HAP-1 (cell line): ENCODE measurements around the gene TUBA4B.

Experiments
- DNase-seq, 2 experiments: peaks; one replicate each; pipeline ENCODE4 v3.0.0-alpha.2; 2016 to 2020; ENCODE audit warnings: low spot score in 2 of 2
- H3K27me3 ChIP-seq: fragments of 250-450 bp; sonication (Bioruptor Pico); 2 replicates; pipeline ENCODE4 v1.5.1; 2020; ENCODE audit warnings: low read depth, mild to moderate bottlenecking, moderate library complexity
- H3K36me3 ChIP-seq: fragments of 250-450 bp; sonication (Bioruptor Pico); replicated peaks from 2 replicates; pipeline ENCODE4 v1.5.1; 2020; ENCODE audit warnings: mild to moderate bottlenecking
- H3K4me1 ChIP-seq: fragments of 250-450 bp; sonication (Bioruptor Pico); 2 replicates; pipeline ENCODE4 v1.5.1; 2020; ENCODE audit warnings: mild to moderate bottlenecking
- H3K4me3 ChIP-seq: fragments of 250-450 bp; sonication (Bioruptor Pico); 2 replicates; pipeline ENCODE4 v1.5.1; 2020; ENCODE audit warnings: mild to moderate bottlenecking, moderate library complexity
- H3K9me3 ChIP-seq: fragments of 250-450 bp; sonication (Bioruptor Pico); 2 replicates; pipeline ENCODE4 v1.5.1; 2020; ENCODE audit warnings: mild to moderate bottlenecking, moderate library complexity
- in situ Hi-C: fragments of 300-500 bp; cut with MboI; formaldehyde crosslinking; loops from 3 replicates; pipeline ENCODE4 v1.14.3; 2020; ENCODE audit warnings: low sequenced_read_pairs, inconsistent platforms, mixed read lengths

The TUBA4B gene

DNA sequence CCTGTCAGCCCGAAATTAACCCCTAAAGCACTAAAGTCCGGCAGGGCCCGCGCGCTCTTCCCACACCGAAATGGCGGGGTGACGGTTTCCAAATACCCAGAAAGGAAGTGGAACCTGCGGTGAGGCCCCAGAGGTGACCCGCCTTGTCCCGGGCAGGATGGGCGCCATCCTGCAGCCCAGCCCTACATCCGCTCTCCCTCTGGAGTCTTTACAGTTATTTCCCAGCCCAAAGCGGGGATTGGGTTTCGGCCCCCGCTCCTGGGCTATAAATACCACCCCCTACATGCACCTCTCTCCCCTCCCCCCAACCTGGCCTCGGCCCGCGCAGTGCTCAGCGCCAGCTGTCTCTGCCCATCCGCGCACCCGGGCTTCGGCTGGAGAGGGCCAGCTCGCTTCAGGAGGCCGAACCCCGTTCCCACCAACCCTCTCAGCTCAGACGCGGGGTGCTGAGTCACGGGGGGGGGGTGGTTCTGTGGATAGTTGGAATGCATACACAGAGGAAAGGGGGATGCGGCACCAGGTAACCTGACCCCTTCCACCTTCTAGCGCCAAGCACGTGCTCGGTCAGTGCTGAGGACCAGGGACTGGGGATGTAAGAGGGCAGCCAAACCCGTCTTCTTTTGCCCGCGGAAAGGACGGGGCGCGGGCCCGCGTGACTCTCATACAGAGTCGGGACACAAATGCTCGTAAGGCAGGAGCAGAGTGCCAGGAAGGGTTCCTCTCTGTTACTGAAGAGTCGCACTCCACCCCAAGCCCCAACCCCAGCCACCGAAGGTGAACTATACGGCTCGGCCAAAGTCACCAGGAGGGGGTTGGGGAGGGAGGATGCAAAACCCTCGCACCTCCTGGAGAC lies at the start of gene TUBA4B:
TSS of gene TUBA4B (plus strand) at position 344 of the 853 bp plus-strand sequence. CDS start at position 509, 165 bp downstream.
- DNase-seq: peak in 1 of 2 experiments; percentile 58
- peak within 1 kb of the TSS; percentile 52 for H3K4me3 ChIP-seq
- H3K36me3 ChIP-seq: peaks cover 18% of the 10 kb centered on the region
- H3K4me1 ChIP-seq: peaks cover 10% of the 10 kb centered on the region
- no peaks in the 10 kb centered on the region for H3K9me3 ChIP-seq
- H3K27me3 ChIP-seq: peaks cover 24% of the 10 kb centered on the region
- in situ Hi-C loops: no loop called here

DNA sequence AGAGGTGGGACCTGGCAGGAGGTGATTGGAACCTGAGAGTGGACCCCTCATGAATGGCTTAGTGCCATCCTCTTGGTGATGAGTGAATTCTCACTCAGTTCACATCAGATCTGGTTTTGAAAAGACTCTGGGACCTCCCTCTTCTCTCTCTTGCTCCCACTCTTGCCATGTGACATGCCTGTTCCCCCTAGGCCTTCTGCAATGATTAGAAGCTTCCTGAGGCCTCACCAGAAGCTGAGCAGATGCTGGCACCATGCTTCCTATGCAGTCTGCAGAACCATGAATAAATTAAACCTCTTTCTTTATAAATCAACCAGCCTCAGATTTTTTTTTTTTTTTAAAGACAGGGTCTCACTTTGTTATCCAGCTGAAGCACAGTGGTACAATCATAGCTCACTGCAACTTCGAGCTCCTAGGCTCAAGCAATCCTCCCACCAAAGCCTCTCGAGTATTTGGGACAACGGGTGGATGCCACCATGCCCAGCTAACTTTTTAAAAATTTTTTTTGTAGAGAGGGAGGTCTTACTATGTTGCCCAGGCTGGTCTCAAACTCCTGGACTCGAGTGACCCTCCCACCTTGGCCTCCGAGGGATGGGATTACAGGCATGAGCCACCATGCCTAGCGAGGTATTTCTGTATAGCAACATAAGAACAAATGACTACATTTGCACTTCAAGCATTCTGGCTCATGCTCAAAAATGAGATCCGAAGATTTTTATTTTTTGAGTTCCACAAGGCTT lies 48.4 kb upstream of the TUBA4B start:
- H3K36me3 ChIP-seq: peaks cover 8% of the 10 kb centered on the region; the same call in 1 of the 2 replicates
- H3K27me3 ChIP-seq: no peaks in the 10 kb centered on the region
- in situ Hi-C loops: no loop called here
- peaks cover 11% of the 10 kb centered on the region for H3K4me1 ChIP-seq
- H3K4me3 ChIP-seq: no peak overlapping the region
- no peak for DNase-seq
- H3K9me3 ChIP-seq: 0 out of 2 replicates have a peak, but pooled peaks cover 2% of the 10 kb centered on the region

DNA sequence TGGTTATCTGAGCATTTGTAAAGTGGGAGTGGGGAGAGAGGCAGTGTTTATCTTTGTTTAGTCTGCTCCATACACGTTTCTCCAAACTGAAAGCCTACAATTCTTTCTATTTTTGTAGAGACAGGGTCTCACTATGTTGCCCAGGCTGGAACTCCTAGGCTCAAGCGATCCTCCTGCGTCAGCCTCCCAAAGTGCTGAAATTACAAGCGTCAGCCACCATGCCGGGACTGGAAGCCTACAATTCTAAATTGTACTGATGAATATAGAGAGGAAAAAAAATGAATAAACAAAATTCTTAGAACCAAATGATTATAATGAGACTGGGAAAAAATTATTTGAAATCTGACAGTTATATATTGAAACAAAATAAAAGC lies 47.9 kb upstream of the TUBA4B start:
- peak in 1 of 2 experiments; percentile 2 for DNase-seq
- Histone ChIP-seq H3K4me3 (no peak overlapping the region), H3K36me3 (peaks cover 8% of the 10 kb centered on the region; the same call in 1 of the 2 replicates), H3K4me1 (peaks cover 11% of the 10 kb centered on the region), H3K9me3 (0 out of 2 replicates have a peak, but pooled peaks cover 2% of the 10 kb centered on the region), H3K27me3 (no peaks in the 10 kb centered on the region)
- in situ Hi-C loops: no loop called here

DNA sequence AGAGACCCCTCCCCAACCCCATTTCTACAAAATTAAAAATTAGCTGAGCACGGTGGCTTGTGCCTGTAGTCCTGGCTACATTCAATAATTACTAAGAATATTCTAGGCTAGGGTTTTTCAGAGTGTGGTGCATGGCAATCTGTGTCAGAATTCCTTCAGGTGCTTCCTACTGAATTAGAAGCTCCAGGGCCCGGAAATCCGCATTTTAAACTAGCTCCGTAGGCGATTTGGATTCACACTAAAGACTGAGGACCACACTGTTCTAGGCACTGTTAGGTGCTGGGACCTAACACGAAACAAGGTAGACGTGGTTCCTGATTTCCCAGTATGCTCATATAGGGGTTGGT lies 47.1 kb upstream of the TUBA4B start:
- Histone ChIP-seq H3K27me3 (no peaks in the 10 kb centered on the region), H3K4me1 (peaks cover 11% of the 10 kb centered on the region), H3K4me3 (peak overlapping the region; percentile 65), H3K36me3 (peaks cover 8% of the 10 kb centered on the region; the same call in 1 of the 2 replicates), H3K9me3 (0 out of 2 replicates have a peak, but pooled peaks cover 2% of the 10 kb centered on the region)
- DNase-seq: no peak
- in situ Hi-C loops: no loop called here

DNA sequence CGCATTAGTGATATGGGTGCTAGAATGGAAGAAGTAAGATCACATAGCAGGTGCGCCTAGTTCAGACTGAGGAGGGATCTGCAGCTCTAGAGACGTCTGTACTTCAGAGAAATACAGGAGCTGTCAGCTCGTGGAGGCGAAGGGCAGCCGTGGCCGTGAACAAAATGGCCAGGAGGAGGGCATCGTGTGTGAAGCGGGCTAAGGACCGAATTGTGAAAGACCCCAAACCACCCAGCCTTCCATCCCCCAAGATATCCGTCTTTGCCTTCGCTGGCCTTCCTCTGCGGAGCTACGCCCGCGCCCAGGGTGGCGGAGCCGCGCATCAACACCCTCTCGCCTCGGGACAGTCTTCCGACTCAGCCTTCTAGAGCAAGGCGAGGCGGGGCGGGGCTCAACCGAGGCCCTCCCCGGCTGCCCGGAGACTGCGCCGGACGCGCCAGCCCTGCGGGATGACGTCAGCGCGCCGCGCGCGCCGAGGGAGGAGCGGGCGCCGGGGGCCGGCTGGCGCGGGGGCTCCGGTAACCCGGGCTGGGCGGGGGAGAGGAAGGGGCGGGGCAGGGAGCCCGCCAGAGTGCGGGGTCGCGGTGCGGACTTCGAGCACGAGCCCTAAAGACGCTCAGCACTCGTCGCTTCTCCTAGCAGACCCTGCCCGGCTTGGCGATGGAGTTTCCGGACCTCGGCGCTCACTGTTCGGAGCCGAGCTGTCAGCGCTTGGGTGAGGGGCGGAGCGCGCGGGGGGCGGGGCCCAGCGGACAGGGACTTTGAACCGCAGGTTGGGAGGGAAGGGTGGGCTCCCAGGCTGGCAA lies 46.5 kb upstream of the TUBA4B start, which contains the start of gene ZFAND2B:
TSS of gene ZFAND2B (plus strand) at position 455 of the 806 bp plus-strand sequence. CDS start at position 661, 206 bp downstream.
- Histone ChIP-seq H3K27me3 (no peaks in the 10 kb centered on the region), H3K4me3 (peak within 1 kb of the TSS; percentile 65), H3K36me3 (peaks cover 8% of the 10 kb centered on the region; the same call in 1 of the 2 replicates), H3K4me1 (peaks cover 11% of the 10 kb centered on the region), H3K9me3 (0 out of 2 replicates have a peak, but pooled peaks cover 2% of the 10 kb centered on the region)
- in situ Hi-C loops: no loop called here
- peak; percentile 88 to 95 for DNase-seq

DNA sequence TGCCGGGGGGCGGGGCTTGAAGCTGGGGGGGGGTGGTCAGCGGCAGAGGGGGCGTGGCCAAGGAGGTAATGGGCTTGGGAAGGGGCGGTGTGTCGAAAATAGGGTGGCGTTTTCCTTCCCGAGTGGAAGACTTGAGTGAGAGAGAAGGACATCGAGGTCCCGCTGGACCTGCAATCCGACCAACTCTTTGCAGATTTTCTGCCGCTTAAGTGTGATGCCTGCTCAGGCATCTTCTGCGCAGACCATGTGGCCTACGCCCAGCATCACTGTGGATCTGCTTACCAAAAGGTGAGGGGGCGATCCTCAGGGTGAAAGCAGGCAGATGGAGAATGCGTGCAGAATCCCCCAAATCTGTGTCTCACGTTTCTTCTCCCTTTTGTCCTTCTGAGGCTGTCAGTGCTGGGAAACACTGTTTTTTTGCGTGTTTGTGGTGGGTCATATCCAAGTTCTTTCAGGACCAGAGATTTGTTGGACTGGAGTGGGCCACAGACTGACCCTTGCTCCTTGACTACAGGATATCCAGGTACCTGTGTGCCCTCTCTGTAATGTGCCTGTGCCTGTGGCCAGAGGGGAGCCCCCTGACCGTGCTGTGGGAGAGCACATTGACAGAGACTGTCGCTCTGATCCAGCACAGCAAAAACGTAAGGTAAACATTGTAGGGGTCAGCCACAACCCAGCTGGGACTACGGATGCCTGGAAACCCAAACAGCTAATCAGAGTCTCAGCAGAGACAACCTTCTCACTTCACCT lies 45.7 kb upstream of the TUBA4B start:
- H3K9me3 ChIP-seq: 0 out of 2 replicates have a peak, but pooled peaks cover 2% of the 10 kb centered on the region
- H3K36me3 ChIP-seq: peaks cover 8% of the 10 kb centered on the region; the same call in 1 of the 2 replicates
- H3K4me1 ChIP-seq: peaks cover 11% of the 10 kb centered on the region
- peak overlapping the region; percentile 65 for H3K4me3 ChIP-seq
- in situ Hi-C loops: no loop called here
- no peak for DNase-seq
- no peaks in the 10 kb centered on the region for H3K27me3 ChIP-seq

DNA sequence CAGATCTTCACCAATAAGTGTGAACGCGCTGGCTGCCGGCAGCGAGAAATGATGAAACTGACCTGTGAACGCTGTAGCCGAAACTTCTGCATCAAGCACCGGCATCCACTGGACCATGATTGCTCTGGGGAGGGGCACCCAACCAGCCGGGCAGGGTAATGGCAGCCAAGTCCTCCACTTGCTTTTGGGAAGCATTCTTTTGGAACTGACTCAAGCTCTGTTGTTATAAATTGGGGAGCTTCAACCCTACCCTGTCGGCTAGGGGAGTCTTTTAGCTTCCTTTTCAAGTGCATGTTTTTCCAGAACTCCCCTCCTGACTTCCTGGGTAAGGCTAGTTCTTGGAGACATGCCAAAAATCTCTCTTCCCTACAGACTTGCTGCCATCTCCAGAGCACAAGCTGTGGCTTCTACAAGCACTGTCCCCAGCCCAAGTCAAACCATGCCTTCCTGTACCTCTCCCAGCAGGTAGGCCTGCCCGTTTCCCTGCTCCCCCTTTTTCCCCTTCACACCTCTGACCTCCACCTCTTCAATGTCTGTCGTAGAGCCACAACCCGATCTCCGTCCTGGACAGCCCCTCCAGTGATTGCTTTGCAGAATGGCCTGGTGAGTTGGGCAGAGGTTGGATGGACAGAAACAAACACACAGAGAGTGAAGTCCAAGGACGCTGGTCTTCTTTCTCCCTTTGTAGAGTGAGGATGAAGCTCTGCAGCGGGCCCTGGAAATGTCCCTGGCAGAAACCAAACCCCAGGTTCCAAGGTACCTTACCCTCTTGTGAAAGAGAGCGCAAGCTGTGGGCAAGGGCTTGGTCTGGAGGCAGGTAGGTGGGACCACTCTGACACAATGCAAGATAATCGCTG lies 44.9 kb upstream of the TUBA4B start:
- DNase-seq: no peak
- Histone ChIP-seq H3K4me1 (peaks cover 11% of the 10 kb centered on the region), H3K36me3 (peaks cover 8% of the 10 kb centered on the region; the same call in 1 of the 2 replicates), H3K9me3 (0 out of 2 replicates have a peak, but pooled peaks cover 2% of the 10 kb centered on the region), H3K4me3 (no peak overlapping the region), H3K27me3 (no peaks in the 10 kb centered on the region)
- in situ Hi-C loops: no loop called here

DNA sequence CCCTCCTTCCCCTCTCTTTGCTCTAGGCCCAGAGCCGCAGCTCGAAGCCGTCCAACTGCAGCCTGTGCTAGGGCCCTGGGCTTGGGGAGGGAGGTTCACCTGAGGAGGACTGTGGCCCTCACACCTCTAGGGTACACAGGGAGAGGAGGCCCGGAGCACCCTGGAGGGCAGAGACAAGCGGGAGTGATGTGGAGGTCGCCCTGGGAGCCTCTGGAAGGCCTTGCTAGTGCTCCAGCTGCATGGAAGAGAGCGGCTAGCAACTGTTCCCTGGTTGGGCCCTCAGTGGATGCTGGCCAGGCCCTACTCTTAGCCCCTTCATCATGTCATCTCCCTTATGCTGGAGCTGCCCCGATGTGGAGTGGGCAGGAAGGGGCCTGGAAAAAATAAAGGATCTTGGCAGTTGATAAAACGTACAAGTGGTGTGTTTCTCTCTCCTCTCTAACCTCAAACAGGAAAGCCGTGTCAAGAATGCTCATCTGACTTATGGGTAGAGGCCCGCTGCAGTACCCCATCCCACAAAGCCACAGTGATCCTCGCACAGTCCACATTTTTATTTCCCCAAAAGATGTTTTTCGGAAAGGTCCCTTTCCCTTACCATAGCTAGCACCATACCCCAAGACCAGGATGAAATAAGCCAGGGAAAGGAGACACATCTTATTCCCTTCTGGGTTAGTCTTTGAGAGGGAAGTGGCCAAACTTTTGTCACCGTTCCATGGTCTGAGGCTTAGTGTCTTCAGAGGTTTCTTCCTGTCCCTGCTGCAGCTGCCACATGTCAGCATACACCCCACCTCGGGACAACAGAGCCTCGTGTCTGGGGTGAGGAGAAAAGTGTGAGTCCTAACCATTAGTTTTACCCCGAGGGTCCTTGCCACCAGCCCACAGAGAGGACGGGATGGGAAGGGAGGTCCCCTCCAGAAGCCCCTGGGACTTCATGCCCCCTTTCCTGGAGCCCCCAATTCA lies 43.5 kb upstream of the TUBA4B start:
- in situ Hi-C loops: no loop called here
- DNase-seq: no peak
- H3K9me3 ChIP-seq: 0 out of 2 replicates have a peak, but pooled peaks cover under 1% of the 10 kb centered on the region
- H3K4me3 ChIP-seq: no peak overlapping the region
- H3K36me3 ChIP-seq: peaks cover 8% of the 10 kb centered on the region; the same call in 1 of the 2 replicates
- H3K4me1 ChIP-seq: peaks cover 11% of the 10 kb centered on the region
- no peaks in the 10 kb centered on the region for H3K27me3 ChIP-seq

DNA sequence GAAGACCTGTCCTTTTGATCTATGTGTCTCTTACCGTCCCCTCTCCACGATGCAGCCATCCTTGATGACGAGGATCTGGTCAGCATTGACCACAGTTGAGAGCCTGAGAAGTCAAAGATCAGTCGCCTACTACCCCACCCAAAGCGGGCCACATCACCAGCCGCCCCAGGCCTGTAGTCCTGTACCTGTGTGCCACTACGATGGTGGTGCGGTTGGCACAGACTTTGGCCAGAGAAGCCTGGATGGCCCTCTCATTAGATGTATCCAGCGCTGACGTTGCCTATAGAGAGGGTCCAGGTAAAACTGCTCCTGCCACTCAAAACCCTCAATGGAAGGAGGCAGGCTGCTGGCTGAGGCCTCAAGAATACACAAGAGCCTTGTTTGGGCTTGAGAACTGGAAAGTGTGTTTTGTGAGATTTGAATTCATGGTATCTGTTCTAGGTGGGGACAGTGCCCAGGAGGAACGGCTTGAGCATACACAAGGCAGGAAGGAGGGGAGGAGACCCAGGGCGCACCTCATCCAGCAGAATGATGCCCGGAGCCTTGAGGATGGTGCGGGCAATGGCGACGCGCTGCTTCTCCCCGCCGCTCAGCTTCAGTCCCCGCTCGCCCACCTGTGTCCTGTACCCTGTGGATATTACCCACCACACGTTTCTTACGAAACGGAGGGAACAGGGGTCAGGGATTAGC lies 42.7 kb upstream of the TUBA4B start:
- in situ Hi-C loops: no loop called here
- H3K4me3 ChIP-seq: no peak overlapping the region
- peaks cover 11% of the 10 kb centered on the region for H3K4me1 ChIP-seq
- no peak for DNase-seq
- H3K9me3 ChIP-seq: no peaks in the 10 kb centered on the region
- H3K36me3 ChIP-seq: peaks cover 8% of the 10 kb centered on the region; the same call in 1 of the 2 replicates
- no peaks in the 10 kb centered on the region for H3K27me3 ChIP-seq

DNA sequence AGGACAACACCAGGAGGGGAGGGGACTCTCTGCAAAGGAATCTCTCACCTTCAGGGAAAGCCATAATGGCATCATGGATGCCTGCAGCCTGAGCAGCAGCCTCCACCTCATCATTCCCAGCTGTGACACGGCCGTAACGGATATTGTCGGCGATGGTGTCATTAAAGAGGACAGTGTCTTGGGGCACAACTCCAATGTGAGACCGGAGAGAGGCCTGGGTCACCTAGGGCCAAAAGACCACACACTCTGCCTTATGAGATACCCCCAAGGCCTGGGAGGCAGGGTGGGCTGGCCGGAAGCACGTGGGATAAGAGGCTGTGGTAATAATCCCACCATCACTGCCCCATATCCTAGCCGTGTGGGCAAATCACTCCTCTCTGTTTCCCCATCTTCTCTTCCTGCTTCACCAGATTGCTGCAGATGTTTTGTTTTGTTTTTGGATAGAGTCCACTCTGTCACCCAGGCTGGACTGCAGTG lies 42.1 kb upstream of the TUBA4B start:
- peaks cover 9% of the 10 kb centered on the region; the same call in 1 of the 2 replicates for H3K36me3 ChIP-seq
- DNase-seq: no peak
- H3K9me3 ChIP-seq: no peaks in the 10 kb centered on the region
- in situ Hi-C loops: no loop called here
- no peaks in the 10 kb centered on the region for H3K27me3 ChIP-seq
- H3K4me3 ChIP-seq: no peak overlapping the region
- H3K4me1 ChIP-seq: peaks cover 10% of the 10 kb centered on the region
